GM18519 (cell line): ENCODE results near the gene C16orf87.
A peak's percentile ranks its signal among the peaks of the same experiment; 100 is the strongest.

ENCODE experiments used
- ATAC-seq: cut with Tn5 transposase; IDR thresholded peaks from one replicate; pipeline ENCODE4 v1.9.1; 2021; ENCODE audit warnings: mild to moderate bottlenecking, moderate library complexity; ENCODE audit not compliant: unreplicated experiment, low FRiP score

The C16orf87 gene

DNA sequence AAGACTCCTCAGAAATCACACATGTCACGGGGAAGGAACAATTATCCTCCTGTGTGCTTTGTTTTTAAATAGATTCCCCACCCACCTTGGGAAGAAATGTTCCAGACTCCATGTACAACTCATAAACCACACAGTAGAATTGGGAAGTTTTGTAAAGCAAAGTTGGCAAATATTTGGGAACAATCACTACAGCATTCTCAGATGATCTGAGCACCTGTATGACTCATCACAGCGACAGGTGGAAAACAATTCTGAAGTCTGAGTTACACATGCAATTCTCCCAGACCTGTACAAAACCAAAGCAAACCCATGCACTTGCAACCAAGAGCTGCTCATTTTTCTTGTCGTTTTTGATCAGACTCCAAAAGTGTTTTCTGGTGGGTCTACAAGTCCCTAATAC, 68.4 kb downstream of the C16orf87 start:
- no peak for ATAC-seq

DNA sequence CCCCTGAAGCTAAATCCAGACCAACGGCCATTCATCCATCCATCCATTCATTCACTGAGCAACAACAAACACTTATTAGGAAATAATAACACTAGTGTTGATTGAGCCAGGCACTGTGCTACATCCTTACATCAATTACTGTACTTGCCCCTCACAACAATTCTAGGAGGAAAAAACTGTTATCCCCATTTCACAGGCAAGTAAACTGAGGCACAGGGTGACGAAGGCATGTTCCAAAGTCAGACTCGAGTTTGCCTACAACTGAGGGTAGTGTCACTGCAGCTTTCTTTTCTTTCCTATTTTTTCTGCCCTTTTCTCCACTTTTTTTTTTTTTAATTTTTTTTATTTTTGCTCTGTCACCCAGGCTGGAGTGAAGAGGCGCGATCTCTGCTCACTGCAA, 71.7 kb downstream of the C16orf87 start:
- ATAC-seq, result no peak

DNA sequence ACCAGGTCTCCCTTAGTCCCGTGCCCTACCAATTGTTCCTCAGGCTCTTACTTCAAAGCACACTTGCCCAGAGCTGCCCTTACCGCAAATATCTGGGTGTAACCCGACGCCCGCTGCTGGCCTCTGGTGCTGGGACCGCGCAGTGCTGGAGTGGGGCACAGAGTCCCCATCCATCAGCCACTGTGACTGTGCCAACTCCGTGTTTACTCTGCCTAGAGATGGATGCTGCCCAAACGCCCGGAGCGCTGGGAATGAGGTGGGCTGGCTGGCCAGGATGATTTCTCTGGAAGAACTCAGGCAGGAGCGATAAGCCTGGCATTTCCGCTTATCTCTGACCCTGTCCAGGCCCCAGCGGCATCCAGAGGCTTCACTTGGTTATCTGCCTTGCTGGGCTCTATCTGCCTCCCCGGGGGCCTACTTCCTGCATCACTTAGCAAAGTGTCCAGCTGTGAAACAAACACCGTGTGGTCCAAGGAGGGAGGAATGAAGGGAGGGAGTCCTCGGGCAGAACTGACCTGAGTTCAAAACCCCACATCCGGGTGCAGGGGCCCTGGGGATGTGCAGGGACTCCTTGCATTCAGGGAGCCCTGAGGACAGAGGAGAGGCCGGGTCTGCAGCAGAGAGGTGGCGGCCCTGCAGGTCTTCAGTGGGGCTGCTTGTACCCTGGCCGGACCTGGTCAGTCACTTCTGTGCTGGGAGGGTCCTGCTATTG, 73.5 kb downstream of the C16orf87 start:
- ATAC-seq, result no peak

DNA sequence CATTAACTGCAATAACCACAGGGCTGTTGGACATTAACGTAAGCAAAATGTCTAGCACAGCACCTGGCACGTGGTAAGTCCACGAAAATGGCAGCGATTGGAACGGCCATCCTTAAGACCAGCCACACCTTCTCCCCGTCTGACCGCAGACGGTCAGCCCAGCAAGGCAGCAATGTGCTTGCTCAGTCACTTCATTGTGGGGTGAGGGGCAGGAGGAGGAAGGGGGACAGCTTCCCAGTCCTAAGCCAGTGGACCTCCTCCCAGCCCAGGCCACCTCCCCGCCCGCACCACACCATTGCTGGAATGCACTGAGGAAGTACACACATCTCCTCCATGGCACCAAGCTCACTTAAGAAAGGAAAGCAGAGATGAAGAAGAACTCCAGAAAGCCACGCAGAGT, 74.2 kb downstream of the C16orf87 start:
- no peak for ATAC-seq

DNA sequence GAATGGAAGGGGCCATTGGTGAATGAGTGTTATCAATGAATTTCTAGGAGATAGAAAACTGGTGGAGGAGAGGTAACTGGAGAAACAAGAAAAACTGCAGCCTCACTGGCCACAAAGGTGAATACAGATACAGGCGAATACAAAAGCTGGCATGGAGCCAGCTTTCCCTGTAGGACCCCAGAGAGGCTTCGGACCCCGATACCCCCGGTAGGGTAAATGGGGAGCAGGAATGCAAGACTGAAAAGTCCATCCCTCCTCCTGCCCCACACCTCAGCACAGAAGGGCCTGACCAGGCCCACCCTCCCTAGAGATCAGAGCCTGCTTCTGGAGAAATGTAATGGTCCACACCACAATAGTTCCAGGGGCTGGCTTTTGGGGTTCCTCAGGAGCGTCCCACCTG, 78.0 kb downstream of the C16orf87 start:
- ATAC-seq, result no peak

DNA sequence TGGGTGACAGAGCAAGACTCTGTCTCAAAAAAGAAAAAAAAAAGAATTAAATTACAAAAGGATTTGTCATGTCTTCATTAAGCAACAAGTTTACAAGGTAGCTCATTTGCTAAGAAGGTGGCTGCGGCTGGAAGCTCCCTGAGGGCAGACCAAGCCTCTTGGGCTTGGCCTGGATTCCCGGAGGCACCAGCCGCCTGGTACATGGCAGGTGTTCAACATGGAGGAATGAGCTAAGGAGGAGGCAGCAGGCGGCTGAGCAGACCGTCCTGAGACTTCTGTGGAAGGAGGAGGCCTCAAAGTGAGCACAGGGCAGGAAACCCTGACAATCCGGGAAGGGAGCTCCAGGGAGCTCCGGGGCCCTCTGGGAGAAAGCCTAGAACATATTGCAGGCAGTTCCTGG, 79.6 kb downstream of the C16orf87 start:
- no peak for ATAC-seq

DNA sequence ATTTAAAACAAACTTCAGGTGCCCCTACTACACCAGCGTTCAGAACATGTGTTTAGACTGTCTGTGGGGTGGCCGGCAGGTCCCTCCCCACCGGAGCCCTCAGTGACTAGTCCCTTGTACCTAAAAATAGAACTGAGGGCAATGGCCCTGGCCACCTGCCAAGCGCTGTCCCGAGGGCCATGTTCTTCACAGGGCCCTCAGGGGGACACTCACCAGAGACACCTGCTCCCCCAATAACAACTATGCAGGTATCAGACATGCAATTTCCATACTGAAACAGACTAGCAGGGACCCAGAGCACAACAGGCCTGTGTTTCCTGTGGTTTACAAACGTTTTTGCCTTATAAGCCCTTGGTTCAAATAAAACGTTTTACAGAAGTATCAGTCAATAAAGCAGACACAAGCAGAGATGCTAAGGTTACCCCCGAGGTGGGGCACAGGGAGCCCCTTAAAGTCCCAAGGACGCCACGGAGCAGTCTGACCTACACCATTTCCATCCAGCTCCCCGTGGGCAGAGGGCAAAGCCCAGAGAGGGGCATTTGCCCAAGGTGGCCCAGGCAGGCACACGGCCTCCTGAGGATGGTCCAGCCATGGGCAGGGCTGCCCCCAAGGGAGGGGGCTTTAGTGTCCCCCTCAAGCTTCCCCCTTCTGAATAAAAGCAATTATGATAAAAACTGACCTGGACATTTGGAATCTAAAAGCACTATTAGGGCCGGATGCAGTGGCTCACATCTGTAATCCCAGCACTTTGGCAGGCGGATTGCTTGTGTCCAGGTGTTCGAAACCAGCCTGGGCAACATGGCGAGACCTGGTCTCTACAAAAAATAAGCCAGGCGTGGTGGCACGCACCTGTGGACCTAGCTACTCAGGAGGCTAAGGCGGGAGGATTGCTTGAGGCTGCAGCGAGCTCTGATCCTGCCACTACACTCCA, 81.9 kb downstream of the C16orf87 start:
- peak; percentile 67 for ATAC-seq

DNA sequence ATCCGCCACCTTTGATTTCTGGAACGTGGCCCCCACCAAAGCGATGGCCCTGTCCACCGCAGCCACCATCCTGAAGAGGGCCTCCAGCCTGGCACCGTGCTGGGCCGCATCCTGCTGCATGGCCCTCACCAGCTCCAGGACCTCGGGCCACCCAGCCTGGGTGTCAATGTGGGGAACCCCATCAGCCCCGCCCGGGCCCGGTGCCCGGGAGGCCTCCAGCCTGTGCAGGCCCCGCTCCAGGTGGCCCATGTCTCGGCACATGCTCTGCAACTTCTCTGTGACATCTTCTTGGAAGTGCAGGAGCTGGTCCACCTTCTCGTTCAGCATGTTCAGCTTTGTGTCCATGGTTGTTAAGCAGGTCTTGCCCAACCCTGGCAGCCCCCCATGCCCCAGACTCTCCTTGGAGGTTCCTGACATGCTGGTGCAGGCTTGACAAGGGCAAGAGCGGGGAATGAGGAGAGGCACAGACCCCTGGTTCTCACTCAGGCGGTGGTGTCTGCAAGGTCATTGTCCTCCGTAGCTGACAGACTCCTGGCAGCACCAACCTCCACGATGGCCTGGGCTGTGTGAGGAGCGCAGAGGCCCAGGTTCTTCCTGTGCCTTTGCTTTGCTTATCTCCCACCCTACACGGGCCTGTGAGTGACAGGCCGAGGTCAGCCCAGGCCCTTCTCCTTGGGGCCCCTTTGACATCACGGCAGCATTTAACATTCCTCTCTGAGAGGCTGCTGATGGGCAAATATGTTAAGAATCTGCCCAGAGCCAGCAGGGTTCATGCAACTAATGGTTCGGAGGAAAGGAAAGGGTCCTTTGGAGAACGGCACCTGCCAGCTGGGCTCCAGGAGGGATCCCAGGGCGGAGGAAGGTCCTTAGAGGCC, 83.0 kb downstream of the C16orf87 start, which contains the start of gene MYLK3:
TSS of gene MYLK3 (minus strand) at position 568 of the 875 bp plus-strand sequence. CDS start at position 417, 151 bp downstream.
- ATAC-seq, result no peak

DNA sequence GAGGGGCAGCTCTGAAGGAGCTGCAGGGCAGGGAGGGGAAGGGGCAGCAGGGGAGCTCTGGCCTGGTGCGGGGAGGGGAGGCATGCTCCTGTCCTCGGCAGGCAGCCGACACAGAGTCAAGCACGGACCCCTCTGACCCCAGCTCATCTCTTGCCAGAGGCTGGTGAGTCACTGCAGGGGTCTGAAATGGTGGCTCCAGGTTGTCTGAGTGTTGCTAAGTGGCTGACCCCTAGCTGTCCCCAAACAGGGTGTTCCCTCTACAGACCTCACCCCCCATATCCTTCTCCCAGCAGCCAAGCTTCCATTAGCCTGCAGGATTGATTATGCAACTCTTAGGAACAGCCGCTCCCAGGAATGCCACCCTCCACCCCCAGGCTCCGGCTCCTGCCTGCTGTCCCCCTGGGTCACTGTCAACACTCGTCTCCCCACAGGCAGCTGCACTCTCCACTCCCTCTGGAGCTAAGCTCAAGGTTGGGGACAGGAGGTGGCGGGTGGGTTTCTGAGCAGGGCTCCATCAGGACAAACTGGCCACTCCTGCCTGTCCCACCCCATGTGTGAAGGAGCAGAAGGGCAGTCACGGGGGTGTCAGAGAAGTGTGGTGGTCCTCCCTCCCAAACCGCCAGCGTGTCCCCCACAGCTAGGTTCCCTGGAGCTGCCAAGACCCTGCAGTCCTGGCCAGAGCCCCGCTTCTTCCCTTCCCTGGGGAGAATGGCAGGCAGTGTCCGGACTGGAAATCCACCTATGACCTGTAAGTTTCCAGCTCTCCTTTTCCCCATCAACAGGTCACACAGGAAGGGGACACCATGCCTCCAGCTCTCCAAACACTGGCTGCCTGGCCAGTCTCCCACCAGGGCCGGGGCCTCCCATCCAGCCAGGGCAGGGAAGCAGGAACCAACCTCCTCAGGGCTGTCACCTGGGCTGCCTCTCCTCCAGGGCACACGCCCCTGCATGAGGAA, 83.9 kb downstream of the C16orf87 start:
- no peak for ATAC-seq
